HCT116 (cell line): ENCODE data around the gene MYEF2.

Source experiments
- CTCF ChIP-seq, 3 experiments: fragments of 200-600 bp in 1 of 3; sonication (generic) in 1 of 3; IDR thresholded peaks in 2 of 3; conservative IDR thresholded peaks in 1 of 3; 2 replicates each; pipeline ENCODE4 v1.5.1; 2012 to 2017; ENCODE audit warnings: low read depth in 2 of 3, low read length in 2 of 3, antibody characterized with exemption in 1 of 3, borderline replicate concordance in 1 of 3, control low read depth in 1 of 3, mild to moderate bottlenecking in 1 of 3, mixed read lengths in 1 of 3, mixed run types in 1 of 3, moderate library complexity in 1 of 3; ENCODE audit not compliant: insufficient read depth in 1 of 3
- ELF1 ChIP-seq: IDR thresholded peaks from 2 replicates; pipeline ENCODE4 v1.6.1; 2012; ENCODE audit warnings: low read depth, borderline replicate concordance

- TF ChIP-seq CTCF (IDR thresholded peaks at IDR 0.05 in 2 of 3, conservative IDR thresholded peaks at IDR 0.05 in 1 of 3; ENCODE audit: borderline replicate concordance in 1 of 3, insufficient read depth in 1 of 3, low read depth in 2 of 3, low read length in 2 of 3) (no peak), ELF1 (no peak)
These were observed at the start of gene MYEF2 for GRCh38 chr15:48177766-48178647.
